HG03575 (cell line): ENCODE results near the gene ASPM.

Source experiments
- ATAC-seq: cut with Tn5 transposase; IDR thresholded peaks from one replicate; pipeline ENCODE4 v1.9.1; 2021; ENCODE audit not compliant: unreplicated experiment, insufficient number of reproducible peaks, low FRiP score; ENCODE audit errors: extremely low read depth

The ASPM gene

GRCh38 chr1:197146101-197147095, at the start of gene ASPM:
TSS of gene ASPM (minus strand) at chr1:197146669. CDS start at chr1:197146437, 232 bp downstream.
- ATAC-seq, result peak; percentile 85

GRCh38 chr1:197195100-197195499, 48.6 kb upstream of the ASPM start:
- ATAC-seq, result no peak

- no peak for ATAC-seq
Measured at GRCh38 chr1:197184190-197184589, 37.7 kb upstream of the ASPM start.

DNA sequence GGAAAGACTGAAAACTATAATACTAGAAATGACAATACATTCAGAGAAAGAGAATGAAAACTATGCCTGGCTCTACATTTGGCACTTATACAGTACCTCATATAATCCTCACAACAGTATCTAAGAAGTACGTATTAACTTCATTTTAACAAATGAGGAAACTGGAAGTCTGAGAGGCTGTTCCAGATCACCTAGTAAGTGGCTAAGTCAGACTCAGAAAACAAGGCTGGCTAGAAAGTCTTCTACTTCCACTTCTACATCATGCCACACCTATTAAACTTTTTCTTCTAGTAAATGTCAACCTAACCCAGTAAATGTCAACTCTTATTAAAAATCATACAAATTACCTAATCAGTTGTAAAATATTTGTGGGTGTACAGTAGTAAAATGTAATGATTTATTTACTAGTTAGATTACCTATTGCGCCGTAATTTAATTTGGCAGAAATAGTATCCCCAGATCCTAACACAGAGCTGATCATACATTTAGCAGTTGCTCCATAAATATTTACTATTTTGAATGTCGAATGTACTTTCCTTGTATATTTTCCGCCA, 36.8 kb upstream of the ASPM start:
- no peak for ATAC-seq

DNA sequence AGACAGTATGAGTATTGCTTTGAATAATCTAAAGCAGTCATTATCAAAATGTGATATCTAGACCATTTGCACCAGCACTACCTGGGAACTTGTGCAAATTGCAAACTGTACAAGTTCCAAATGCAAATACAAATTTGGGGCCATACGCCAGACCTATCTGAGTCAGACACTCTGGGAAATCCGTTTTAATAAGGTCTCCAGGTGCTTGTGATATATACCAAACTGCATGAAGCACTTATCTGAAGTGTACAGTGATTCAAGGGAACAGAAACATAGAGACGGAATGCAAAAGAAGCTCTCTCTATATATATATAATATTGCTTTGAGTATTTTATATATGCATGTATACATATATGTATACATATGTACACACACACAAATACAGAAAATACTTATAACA, 36.2 kb upstream of the ASPM start:
- no peak for ATAC-seq

- ATAC-seq, result peak; percentile 33
Measured at GRCh38 chr1:197181982-197182381, 35.5 kb upstream of the ASPM start.

- ATAC-seq, result no peak
Measured at GRCh38 chr1:197180252-197180878, 33.9 kb upstream of the ASPM start.

DNA sequence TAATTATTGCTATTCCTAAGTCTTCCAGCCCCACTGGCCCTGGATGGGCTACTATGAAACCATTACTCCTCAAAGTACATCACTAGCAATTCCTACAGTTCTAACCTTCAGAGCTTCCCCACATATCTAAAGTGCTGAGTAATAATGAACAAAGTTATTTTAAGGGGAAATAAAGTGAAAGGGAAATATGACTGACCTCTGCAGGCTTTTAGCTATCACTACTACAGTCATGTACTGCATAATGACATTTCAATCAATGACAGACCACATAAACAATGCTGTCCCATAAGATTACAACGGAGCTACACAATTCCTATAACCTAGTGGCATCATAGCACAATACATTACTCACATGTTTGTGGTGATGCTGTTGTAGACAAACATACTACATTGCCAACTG, 32.5 kb upstream of the ASPM start:
- peak; percentile 78 for ATAC-seq

DNA sequence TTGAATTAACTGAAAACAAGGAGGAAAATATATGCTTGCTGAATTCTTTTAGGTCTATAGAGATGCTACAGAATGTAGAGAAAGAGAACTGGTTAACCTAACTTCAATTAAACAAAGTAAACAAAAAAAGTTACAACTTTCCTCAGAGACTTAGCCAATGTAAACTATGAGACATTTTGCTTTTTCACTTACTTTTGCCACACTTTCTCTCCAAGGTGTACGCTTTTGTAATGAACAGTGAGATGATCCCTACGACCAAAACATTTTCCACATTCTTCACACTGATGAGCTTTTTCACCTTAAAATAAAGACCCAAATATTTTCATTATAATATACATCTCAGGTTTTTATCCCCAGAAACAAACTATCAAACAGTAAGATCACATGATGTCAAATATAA, 28.3 kb upstream of the ASPM start:
- no peak for ATAC-seq

DNA sequence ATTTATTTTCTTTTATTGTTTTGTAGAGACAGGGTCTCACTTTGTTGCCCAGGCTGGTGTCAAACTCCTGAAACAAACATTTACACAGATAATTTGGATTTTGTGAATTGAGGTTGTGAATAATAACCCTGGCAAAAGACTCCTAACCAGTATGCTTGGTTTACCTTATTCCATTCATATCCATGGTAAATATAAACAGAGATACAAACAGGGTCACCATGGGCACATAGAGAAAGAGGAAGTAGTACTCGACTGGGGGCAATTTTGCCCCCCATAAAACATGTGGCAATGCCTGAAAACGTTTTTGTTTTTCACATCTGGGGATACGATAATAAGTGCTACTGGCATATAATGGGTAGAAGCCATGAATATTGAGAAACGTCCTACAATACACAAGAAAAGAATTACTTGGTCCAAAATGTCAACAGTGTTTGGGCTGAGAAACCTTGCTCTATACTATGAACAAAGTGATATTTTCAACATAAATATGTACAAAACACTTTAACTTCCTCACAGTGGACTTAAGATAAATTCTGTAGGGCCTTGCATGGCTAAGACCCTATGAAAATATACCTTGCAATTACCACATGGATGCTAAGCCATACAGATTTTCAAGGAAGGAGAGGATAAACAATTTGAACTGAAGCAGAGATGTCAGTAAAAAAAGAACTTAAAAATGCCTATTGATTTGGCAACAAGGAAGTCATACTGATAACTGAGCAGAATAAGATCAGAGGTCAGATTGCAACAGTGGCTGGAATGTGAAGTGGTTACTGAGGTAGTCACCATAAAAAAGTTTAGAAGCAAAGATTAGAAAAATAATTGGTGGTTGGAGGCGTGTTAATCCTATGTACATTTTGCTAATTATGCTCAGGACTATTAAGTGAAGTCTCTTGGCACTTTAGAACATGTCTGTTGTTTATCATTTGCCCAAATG, 27.4 kb upstream of the ASPM start:
- ATAC-seq, result no peak

- ATAC-seq, result no peak
Measured at GRCh38 chr1:197171531-197171930, 25.1 kb upstream of the ASPM start.

- ATAC-seq, result no peak
Measured at GRCh38 chr1:197170538-197170937, 24.1 kb upstream of the ASPM start.

- ATAC-seq, result no peak
Measured at GRCh38 chr1:197159461-197159860, 13.0 kb upstream of the ASPM start.

DNA sequence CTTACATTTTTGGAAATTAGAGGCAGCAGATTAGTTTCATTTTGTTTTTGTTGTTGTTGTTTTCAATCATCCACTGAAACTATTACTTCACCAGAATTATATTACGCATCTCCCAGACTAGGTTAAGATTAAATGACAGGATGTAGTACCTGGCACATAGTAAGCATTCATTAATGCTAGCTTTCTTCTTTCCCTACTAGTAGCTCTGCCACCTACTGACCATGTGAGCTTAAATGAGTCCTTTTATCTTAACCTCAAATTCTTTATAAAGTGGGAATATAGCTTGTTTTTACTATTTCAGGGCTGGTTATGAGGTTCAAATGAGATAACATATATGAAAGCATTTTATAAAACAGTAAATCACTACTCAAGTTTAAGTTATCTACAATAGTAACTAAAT, 10.2 kb upstream of the ASPM start:
- no peak for ATAC-seq

GRCh38 chr1:197152662-197153061, 6.2 kb upstream of the ASPM start:
- no peak for ATAC-seq

GRCh38 chr1:197151185-197151584, 4.7 kb upstream of the ASPM start:
- ATAC-seq, result no peak

DNA sequence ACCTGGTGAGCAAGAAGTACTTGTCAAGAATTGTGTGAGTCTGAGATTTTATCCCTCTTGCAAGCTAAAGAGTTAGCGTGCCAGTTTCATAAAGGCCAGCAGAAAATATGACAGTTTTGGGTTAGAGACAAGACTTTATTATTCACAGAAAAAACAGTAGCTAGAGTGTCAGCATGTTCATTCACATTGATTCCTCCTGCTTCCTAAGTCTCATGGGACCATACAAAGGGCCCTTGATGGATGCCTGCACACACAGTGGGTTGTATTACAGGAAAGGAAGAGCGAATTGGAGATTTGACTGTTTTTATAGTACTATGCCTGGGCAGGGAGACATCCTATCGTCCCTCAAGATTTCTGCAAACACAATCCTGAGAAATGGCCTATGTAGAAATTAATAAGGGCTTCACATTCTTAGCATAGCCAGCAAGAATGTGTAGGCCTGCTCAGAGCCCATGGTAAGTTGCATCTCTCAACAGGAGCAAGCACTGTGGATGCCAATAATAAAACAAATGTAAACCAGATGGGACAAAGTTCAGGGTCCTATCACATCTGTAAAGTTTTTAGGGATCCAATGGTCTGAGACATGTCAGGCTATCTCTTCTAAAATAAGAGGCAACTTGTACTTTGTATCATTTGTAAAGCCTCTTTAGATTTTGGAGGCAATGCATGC, 4.0 kb upstream of the ASPM start:
- ATAC-seq, result no peak

GRCh38 chr1:197149340-197149739, 2.9 kb upstream of the ASPM start:
- ATAC-seq, result no peak
